ENCODE results near the gene ITGB2. TPM values are rescaled to one million over a fixed set of nuclear protein-coding genes. Genes with fewer than 3 reads are reported as not detected.

Gene ITGB2
- total RNA-seq, 2 donors from 2014 or later: 240 to 302 TPM

- Mint-ChIP-seq H3K4me1 (peaks cover 7% of the 10 kb centered on the region), H3K9me3 (no peaks in the 10 kb centered on the region), H3K4me3 (no peak overlapping the region), H3K27ac (peak overlapping the region; percentile 22), H3K27me3 (no peaks in the 10 kb centered on the region), H3K36me3 (ENCODE audit: low read depth) (peaks cover 98% of the 10 kb centered on the region)
- ATAC-seq (replicated peaks): no peak
Observed at GRCh38 chr21:44853601-44854390, 66.9 kb downstream of the ITGB2 start.

GRCh38 chr21:44850905-44851657 lies 69.6 kb downstream of the ITGB2 start:
- ATAC-seq (replicated peaks): no peak
- peaks cover 7% of the 10 kb centered on the region for H3K4me1 Mint-ChIP-seq
- no peak overlapping the region for H3K4me3 Mint-ChIP-seq
- H3K27me3 Mint-ChIP-seq: no peaks in the 10 kb centered on the region
- H3K36me3 Mint-ChIP-seq (ENCODE audit: low read depth): peaks cover 75% of the 10 kb centered on the region
- H3K9me3 Mint-ChIP-seq: no peaks in the 10 kb centered on the region
- peak overlapping the region; percentile 16 for H3K27ac Mint-ChIP-seq

GRCh38 chr21:44850208-44850800 lies 70.4 kb downstream of the ITGB2 start:
- H3K27me3 Mint-ChIP-seq: no peaks in the 10 kb centered on the region
- no peak overlapping the region for H3K27ac Mint-ChIP-seq
- peaks cover 67% of the 10 kb centered on the region for H3K36me3 Mint-ChIP-seq (ENCODE audit: low read depth)
- H3K4me3 Mint-ChIP-seq: no peak overlapping the region
- ATAC-seq (replicated peaks): no peak
- H3K4me1 Mint-ChIP-seq: peaks cover 7% of the 10 kb centered on the region
- H3K9me3 Mint-ChIP-seq: no peaks in the 10 kb centered on the region

GRCh38 chr21:44849616-44850130 lies 71.0 kb downstream of the ITGB2 start:
- H3K9me3 Mint-ChIP-seq: no peaks in the 10 kb centered on the region
- peaks cover 6% of the 10 kb centered on the region for H3K4me1 Mint-ChIP-seq
- no peak for ATAC-seq (replicated peaks)
- peaks cover 61% of the 10 kb centered on the region for H3K36me3 Mint-ChIP-seq (ENCODE audit: low read depth)
- no peak overlapping the region for H3K27ac Mint-ChIP-seq
- no peaks in the 10 kb centered on the region for H3K27me3 Mint-ChIP-seq
- H3K4me3 Mint-ChIP-seq: no peak overlapping the region

GRCh38 chr21:44848821-44849521 lies 71.7 kb downstream of the ITGB2 start:
- no peak overlapping the region for H3K27ac Mint-ChIP-seq
- H3K27me3 Mint-ChIP-seq: no peaks in the 10 kb centered on the region
- no peaks in the 10 kb centered on the region for H3K9me3 Mint-ChIP-seq
- no peak for ATAC-seq (replicated peaks)
- H3K36me3 Mint-ChIP-seq (ENCODE audit: low read depth): peaks cover 54% of the 10 kb centered on the region
- H3K4me3 Mint-ChIP-seq: no peak overlapping the region
- H3K4me1 Mint-ChIP-seq: no peaks in the 10 kb centered on the region

- no peak for ATAC-seq (replicated peaks)
- no peaks in the 10 kb centered on the region for H3K9me3 Mint-ChIP-seq
- peaks cover 39% of the 10 kb centered on the region for H3K36me3 Mint-ChIP-seq (ENCODE audit: low read depth)
- H3K27me3 Mint-ChIP-seq: no peaks in the 10 kb centered on the region
- peak overlapping the region; percentile 12 for H3K4me3 Mint-ChIP-seq
- H3K27ac Mint-ChIP-seq: no peak overlapping the region
- H3K4me1 Mint-ChIP-seq: no peaks in the 10 kb centered on the region
Observed at GRCh38 chr21:44847261-44848056, 73.2 kb downstream of the ITGB2 start.

GRCh38 chr21:44846485-44847260 lies 74.0 kb downstream of the ITGB2 start:
- peaks cover 31% of the 10 kb centered on the region for H3K36me3 Mint-ChIP-seq (ENCODE audit: low read depth)
- peak overlapping the region; percentile 72 for H3K27ac Mint-ChIP-seq
- no peaks in the 10 kb centered on the region for H3K9me3 Mint-ChIP-seq
- H3K27me3 Mint-ChIP-seq: no peaks in the 10 kb centered on the region
- peak overlapping the region; percentile 73 for H3K4me3 Mint-ChIP-seq
- ATAC-seq (replicated peaks): peak; percentile 59
- no peaks in the 10 kb centered on the region for H3K4me1 Mint-ChIP-seq

GRCh38 chr21:44846224-44846484 lies 74.5 kb downstream of the ITGB2 start:
- peaks cover 26% of the 10 kb centered on the region for H3K36me3 Mint-ChIP-seq (ENCODE audit: low read depth)
- H3K9me3 Mint-ChIP-seq: no peaks in the 10 kb centered on the region
- ATAC-seq (replicated peaks): no peak
- peak overlapping the region; percentile 73 for H3K4me3 Mint-ChIP-seq
- H3K4me1 Mint-ChIP-seq: no peaks in the 10 kb centered on the region
- H3K27me3 Mint-ChIP-seq: no peaks in the 10 kb centered on the region
- H3K27ac Mint-ChIP-seq: peak overlapping the region; percentile 72

GRCh38 chr21:44845418-44846223 lies 75.1 kb downstream of the ITGB2 start:
- Mint-ChIP-seq H3K4me3 (peak overlapping the region; percentile 73), H3K27ac (peak overlapping the region; percentile 72), H3K4me1 (no peaks in the 10 kb centered on the region), H3K36me3 (ENCODE audit: low read depth) (peaks cover 20% of the 10 kb centered on the region), H3K27me3 (no peaks in the 10 kb centered on the region), H3K9me3 (no peaks in the 10 kb centered on the region)
- ATAC-seq (replicated peaks): peak; percentile 80

GRCh38 chr21:44844256-44844655 lies 76.4 kb downstream of the ITGB2 start:
- Mint-ChIP-seq H3K4me1 (no peaks in the 10 kb centered on the region), H3K4me3 (peak overlapping the region; percentile 73), H3K36me3 (ENCODE audit: low read depth) (peaks cover 7% of the 10 kb centered on the region), H3K27me3 (no peaks in the 10 kb centered on the region), H3K27ac (no peak overlapping the region), H3K9me3 (no peaks in the 10 kb centered on the region)
- no peak for ATAC-seq (replicated peaks)

- no peaks in the 10 kb centered on the region for H3K9me3 Mint-ChIP-seq
- H3K27ac Mint-ChIP-seq: no peak overlapping the region
- no peaks in the 10 kb centered on the region for H3K36me3 Mint-ChIP-seq (ENCODE audit: low read depth)
- no peak overlapping the region for H3K4me3 Mint-ChIP-seq
- no peak for ATAC-seq (replicated peaks)
- no peaks in the 10 kb centered on the region for H3K4me1 Mint-ChIP-seq
- no peaks in the 10 kb centered on the region for H3K27me3 Mint-ChIP-seq
Observed at GRCh38 chr21:44842721-44843445, 77.8 kb downstream of the ITGB2 start.

GRCh38 chr21:44842087-44842486 lies 78.6 kb downstream of the ITGB2 start:
- Mint-ChIP-seq H3K27me3 (no peaks in the 10 kb centered on the region), H3K9me3 (no peaks in the 10 kb centered on the region), H3K4me1 (no peaks in the 10 kb centered on the region), H3K4me3 (no peak overlapping the region), H3K27ac (no peak overlapping the region), H3K36me3 (ENCODE audit: low read depth) (no peaks in the 10 kb centered on the region)
- ATAC-seq (replicated peaks): no peak
